Adrenal gland (tissue), 5 donors: ENCODE measurements around the gene BTNL3.

Source experiments
- CTCF ChIP-seq, 6 experiments: fragments of 450-650 bp in 4 of 6; fragments of 200-600 bp in 2 of 6; sonication (generic) in 1 of 6; IDR thresholded peaks; 1 replicate in 5 of 6; 2 replicates in 1 of 6; pipeline versions ENCODE4 v1.5.1 to v1.8.0; 2016 to 2021; ENCODE audit warnings: antibody characterized with exemption in 6 of 6, mild to moderate bottlenecking in 2 of 6, moderate library complexity in 1 of 6
- POLR2A ChIP-seq, 2 donors: fragments of 450-650 bp; IDR thresholded peaks; one replicate each; pipeline ENCODE4 v1.6.1; 2017; ENCODE audit warnings: antibody characterized with exemption in 2 of 2, mild to moderate bottlenecking in 2 of 2, moderate library complexity in 1 of 2
- donor health status: DM: no; HTN: no; CAD: no.

GRCh38 chr5:181052672-181053487, 64.2 kb downstream of the BTNL3 start:
- TF ChIP-seq CTCF (IDR thresholded peaks at IDR 0.05) (no peak), POLR2A (IDR thresholded peaks at IDR 0.05) (no peak)
